HG03095 (cell line): Measurements from ENCODE around the gene KDM4C.

Experiments
- ATAC-seq: cut with Tn5 transposase; IDR thresholded peaks from one replicate; pipeline ENCODE4 v1.9.1; 2021; ENCODE audit warnings: moderate library complexity; ENCODE audit not compliant: unreplicated experiment

Gene KDM4C

DNA sequence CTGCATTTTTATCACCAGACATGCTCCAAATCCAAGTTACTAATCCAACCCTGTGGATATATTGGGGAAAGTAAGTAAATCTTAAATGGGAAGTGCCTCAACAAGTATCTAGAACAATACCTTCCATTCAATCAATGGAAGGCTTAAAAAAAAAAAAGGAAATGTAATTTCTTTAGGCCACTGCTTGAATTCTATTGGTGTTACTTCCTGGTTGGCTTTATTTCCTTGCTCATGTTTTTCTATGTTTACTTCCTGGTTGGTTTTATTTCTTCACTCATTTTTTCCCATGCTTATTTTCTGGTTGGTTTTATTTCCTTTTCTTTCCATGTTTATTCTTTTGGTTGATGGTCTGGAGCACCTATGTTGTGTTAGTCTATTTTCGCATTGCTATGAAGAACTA lies 363.9 kb downstream of the KDM4C start:
- no peak for ATAC-seq

DNA sequence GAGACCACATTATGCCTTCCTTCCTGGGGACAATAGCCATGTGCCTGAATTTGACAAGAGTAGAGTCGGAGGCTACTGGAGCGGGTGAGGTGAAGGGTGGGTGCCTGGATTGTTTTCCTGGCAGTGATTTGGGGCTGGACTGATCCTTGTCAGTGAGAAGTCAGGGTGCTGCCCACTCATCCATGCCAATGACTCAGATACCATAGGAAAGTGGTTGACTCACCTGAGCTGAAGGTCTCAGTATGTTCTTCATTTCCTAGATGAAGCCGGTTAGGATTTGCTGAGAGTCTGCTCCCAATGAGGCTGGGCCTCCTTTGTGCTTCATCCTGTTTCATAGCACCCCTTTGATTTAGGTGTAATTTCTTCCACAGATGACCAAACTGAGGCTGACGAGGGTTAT lies 366.0 kb downstream of the KDM4C start:
- ATAC-seq: no peak

DNA sequence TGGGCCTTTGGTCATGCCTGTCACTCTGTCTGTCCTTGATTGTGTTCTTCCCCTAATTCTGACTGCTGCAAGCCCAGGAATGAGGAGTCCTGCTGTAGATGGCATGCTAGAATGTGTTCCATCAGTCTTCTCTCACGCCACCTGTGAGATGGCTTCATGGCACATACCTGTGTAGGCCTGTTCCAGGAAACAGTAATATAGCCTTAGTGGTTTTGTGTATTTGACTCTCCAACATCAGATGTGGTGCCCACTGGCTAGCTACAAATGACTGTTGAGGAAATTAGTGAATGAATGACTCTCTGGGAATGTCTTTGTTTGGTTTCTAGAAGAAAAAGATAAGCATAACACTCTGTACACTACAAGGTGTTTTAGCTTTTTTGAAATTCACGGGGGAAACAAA lies 367.5 kb downstream of the KDM4C start:
- ATAC-seq: no peak

DNA sequence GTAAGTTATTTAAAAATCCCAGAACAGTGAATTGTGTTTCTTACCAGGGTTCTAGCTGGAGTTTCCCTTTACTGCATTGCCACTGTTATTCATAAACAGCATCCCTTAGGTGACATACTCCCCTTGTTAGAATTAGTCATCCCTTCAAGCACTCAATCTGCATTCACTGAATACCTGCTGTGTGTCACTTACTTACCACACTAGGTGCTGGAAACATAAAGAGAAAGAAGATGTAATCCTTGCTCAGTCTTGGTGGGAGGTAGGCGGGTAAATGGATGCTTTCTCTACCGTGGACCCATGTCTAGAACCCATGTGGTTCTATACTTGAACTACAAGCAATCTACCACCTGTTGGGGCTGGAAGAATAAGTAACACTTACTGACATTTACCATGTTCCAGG lies 371.6 kb downstream of the KDM4C start:
- no peak for ATAC-seq

DNA sequence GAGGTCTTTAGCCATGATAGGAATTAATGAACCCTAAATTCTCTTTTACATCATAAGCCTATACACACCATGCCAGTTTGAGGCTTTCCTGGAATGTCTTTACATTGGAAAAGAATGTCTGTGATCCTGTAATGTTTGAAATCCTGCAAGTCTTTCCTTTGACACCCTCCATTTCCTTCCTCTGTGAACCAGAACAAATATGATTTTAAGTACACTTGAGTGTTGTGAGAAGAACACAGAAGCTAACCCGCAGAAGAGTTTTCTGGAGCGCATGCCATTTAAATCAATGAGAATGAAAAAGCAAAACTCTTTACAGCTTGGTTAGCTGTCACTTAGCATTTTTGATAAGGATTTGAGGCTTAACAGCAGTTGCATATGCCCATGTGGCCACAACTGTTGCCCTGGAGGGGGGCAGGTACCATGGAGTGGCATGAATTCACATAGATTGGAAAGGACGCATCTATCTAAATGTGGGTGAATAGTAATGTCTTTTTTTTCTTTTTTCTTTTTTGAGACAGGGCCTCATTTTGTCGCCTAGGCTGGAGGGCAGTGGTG lies 372.6 kb downstream of the KDM4C start:
- no peak for ATAC-seq

DNA sequence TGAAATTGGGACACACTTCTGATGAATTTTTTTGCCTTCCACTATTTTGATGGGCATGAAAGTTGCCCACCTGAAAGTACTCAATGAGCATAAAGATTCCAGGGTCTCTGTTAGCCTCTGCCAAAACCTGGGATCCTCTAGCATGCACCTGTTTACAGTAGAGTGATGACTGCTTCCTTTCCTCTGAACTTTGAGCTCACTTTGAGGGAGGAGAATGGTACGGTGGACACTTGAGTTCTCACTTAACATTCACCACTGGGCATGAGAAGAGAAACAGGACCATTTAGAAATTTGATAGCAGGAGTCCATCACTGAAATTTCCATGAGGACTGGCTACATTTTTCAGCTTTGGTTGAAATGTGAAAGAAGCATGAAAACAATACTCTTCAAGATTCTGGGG lies 374.8 kb downstream of the KDM4C start:
- ATAC-seq: no peak

DNA sequence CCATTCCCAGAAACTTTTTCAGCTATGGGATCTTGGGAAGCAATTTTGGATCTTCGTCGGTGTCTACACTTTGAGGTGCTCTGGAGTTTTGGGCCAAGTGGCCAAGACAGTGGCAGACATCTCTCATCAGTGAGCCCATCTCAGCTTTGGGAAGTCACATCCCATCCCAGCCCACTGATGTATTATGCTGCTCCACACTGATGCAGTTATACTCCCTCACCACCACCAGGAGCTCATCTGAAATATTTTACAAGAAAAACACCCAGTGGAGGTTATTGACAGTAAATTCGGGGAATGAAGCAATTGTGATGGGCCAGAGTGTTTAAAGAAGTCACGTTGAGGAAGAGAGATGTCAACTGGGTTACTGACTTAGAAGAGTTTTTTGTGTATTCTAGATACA lies 378.0 kb downstream of the KDM4C start:
- no peak for ATAC-seq

DNA sequence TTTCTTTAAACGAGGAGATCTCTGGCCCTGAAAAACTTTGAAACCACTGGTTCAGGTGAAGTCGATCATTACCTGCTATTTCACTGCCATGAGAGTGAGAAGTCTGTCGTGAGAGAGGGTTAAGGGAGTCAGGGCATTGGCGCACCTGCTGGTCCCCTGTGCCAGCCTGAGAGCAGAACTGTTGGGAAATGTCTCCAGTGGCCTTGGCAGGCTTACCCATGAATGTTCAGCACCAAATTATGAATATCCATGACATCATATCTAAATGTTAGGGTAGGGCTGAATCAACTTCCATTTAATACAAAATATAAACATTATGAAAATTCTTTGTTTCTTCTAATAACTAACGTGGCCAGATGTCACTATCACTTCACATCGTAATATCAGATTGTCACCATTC lies 379.3 kb downstream of the KDM4C start:
- ATAC-seq: no peak

DNA sequence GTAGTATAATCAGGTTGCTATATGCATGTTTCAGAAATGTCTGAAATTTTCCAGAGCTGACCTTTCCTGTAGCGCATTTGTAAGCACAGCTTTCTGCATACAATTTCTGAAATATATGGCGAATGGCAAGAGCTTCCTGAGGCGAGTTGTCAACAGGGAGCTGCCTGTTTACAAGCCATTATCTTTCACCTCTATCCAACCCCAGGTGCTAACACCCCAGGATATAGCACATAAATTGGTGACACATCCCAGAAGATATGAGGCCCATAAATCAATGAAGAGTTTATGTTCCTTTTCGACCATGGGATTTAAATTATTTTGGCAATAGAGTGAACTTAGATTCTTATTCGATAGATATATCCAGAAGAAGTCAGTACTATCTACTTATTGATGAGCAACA lies 379.8 kb downstream of the KDM4C start:
- ATAC-seq: no peak

DNA sequence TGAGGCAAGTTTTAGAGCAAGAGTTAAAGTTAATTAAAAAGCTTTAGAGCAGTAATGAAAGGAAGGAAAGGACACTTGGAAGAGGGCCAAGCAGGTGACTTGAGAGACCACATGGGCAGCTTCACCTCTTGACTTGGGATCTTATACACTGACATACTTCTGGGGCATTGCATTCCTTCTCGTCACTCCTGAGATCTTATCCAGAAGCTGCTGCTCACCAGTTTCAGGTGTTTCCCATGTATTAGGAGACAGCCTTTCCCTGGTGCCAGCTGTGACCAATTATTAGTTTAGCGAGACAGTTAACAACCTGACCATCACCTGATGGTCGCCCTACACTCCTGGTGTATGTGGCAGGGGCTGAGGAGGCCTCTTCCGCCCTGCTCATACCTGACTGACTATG lies 382.1 kb downstream of the KDM4C start:
- ATAC-seq: no peak

DNA sequence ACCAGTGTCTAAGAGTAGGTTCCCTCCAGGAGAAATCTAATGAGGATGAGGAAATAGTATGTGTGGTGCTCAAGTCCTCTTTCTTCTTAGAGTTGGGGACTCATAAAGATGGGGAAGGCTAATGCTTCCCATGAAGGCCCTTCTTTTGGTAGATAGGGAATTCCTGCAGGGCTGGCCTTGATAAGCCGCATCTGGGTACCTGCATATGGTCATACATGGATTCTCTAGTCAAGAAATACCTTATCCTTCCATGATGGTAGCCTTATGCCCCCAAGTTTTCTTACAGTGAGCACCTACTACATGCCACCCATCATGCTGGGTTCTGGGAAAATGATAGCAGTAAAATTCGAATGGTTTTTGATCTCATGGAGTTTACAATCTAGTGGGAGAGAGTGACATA lies 382.6 kb downstream of the KDM4C start:
- ATAC-seq: no peak

DNA sequence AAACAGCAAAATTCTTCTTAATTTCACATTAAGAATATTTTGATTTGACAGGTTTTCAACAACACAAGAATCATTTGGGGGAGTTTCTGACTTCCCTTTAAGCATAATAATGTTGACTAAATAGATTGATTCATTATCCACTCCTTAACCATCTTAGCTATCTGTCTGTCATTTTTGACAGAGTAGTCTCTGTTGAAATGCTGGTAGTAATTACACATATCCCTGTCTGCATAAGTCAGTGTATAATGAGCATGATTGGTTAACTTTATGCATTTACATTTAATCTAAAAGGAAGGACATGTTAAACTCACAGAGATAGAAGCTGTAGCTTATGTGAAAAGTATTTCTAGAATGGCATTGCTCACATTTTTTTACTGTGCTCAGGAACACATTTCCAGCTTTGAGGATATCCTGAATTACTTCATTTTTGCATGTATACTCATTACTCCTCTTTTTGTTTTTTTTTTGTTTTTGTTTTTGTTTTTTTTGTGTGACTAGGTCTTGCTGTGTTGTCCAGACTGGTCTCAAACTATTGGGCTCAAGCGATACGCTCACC lies 385.9 kb downstream of the KDM4C start:
- ATAC-seq: no peak

DNA sequence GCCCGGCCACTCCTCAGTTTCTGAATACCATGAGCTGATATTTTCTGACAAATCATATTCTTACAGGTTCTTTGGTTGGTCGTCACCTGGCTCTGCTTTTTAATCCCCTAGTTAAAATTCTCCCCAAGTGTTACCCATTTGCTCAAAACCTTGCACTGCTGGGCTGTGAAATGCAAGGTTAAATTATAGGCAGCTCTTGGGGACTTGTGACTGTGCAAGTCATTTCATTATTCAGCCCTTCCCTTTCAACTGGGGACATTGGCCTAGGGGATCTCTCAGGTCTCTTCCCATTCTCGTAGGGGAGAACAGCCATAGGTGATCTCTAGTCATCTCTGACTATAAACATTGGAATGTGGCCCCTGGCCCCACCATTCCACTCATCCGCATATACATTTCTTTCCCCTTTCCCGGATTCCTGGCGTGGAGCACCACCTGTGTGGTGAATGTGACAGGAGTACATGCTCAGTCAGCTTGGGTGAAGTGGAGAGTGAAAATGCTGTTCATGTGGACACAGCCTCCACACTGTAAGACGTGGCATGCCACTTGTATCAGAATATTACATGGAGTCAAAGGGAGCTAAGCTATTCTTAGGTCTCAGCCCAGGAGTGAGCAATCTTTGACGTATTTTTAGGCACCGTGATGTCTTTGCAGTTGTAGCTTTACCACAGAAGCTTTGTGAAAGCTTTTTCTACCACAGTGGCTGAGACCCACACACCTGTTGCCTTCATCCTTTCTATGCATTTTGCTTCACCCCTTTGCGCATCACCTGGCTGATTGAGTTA lies 386.7 kb downstream of the KDM4C start:
- ATAC-seq: no peak

DNA sequence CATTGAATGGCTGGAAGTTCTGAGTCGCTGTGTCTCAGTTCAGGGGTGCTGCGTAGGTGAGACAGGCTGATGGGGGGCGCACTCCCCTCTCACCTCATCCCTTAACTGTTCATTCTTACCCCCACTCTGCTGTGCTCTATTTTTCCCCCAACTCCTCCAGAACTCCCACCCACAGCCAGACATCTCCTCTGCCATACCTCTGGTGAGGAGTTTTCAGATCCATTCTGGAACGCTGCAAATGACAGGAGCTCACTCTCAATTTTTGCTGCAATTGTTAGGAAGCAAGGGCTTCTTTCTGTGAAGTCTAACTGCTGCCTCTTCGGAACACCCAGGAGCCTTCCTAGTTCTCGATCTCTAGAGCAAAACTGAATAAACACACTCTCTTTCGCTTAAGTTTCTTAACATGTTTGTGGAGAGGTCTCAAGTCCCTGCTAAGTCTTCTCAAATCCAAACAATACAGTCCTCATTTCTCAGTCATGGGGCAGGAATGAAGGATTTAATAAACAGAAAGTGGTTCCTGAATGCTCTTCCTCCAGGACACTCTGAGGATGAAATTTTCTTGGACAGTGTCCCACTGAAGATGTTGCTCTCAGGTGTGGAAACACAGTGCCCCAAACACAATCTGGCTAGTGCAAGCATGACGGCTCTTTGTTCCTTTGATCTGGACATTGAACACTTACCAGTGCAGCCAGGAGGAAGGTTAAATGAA lies 387.7 kb downstream of the KDM4C start:
- no peak for ATAC-seq

DNA sequence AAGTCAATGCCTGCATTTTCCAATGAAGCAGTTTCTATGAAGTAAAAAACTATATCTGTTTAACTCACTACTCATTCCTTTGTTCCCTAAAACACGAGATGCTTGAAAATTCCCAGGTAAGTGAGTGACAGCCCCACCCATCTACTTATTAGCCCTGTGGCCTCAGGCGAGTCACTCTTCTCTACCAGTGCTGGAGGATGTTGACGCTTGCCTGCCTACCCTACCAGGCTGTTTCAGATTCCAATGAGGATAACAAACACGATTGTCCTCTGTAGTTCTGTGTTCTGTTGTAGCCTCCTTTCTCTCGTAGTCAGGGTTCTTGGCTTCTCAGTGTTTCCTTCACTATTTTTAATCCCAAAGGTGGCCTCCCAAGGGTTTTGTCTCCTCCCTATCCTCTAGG lies 388.8 kb downstream of the KDM4C start:
- ATAC-seq: no peak

DNA sequence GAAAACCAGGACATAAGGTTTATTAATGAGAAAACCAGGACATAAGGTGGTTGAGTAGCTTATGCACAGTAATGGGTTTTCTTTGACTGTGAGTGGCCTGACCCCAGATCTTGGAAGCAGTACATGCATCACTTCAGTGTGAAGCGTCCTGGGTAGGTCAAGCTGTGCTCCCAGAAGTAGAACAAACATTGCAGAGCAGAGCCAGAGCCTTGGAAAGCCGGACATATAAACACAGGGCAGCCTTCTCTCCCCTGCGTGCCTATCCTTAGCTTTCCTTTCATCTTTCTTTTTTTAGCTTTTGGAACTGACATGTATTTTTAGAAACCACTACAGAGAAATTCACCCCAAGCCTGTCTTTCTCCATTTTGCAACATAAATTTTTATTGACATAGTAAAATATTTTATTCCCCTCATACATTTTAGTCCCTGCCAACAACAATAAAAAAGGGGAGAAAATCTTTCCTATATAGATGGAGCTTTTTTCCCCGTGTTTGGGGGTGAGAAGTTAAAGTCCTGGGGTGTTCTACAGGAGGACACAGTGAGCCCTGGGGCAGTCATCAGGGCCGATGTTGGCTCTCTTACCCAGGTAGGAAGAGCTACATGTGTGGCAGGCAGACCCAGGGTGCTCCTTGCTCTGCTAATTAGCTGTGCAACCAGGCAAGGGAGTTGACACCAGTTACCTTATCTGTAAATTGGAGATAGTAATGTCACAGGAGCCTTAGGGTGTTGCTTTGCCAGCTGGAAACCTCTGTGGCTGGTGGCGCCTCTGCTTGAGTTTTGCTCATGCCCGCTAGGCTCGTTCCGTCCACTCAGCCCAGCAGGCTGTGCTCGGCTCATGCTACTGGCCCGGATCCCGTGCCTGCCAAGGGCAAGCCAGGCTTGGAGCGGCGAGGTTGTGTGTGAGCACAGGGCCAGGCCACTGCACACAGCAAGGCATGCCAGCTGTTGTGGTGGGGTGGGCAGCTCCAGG lies 389.6 kb downstream of the KDM4C start:
- no peak for ATAC-seq

DNA sequence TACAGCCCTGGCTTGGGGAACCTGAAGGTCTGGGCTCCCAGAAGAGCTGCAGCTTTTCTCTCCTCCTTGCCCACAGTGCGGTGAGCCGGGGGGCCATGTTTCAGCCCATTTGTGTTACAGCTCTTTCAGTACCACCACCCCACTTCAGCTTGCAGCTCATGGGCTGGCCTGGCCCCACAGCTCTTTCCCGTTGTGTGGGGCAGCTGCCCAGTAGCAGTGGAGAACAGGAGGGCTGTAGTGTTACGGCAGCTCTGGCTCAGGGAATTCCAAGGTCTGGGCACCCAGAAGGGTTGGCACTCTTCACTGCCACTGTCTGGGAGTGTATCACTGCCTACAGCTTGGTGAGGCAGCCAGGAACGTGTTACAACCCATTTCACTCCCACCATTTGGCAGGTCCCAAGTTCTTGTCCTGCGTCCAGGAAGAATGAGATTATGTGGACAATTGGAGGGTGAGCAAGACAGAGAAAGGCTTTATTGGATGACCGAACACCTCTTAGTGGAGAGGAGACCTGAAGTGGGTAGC lies 390.5 kb downstream of the KDM4C start:
- ATAC-seq: no peak

DNA sequence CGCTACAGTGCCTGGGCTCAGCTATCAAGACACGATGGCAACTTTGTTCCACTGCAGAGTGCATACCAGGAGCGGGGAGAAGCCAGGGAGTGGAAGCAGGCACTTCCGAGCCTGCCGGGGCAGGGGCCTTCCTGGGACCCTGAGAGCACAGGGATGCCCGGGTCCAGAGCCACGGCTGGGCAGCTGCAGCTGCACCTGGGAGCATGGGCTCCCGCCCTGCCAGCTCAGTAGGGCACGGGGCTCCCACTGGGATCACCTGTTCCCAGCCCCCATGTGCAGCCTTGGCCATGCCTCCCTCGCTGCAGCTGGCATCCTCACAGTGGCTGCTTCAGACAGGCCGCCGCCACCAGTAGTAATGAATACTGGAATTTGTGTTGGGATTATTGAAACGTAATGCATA lies 391.5 kb downstream of the KDM4C start:
- no peak for ATAC-seq

DNA sequence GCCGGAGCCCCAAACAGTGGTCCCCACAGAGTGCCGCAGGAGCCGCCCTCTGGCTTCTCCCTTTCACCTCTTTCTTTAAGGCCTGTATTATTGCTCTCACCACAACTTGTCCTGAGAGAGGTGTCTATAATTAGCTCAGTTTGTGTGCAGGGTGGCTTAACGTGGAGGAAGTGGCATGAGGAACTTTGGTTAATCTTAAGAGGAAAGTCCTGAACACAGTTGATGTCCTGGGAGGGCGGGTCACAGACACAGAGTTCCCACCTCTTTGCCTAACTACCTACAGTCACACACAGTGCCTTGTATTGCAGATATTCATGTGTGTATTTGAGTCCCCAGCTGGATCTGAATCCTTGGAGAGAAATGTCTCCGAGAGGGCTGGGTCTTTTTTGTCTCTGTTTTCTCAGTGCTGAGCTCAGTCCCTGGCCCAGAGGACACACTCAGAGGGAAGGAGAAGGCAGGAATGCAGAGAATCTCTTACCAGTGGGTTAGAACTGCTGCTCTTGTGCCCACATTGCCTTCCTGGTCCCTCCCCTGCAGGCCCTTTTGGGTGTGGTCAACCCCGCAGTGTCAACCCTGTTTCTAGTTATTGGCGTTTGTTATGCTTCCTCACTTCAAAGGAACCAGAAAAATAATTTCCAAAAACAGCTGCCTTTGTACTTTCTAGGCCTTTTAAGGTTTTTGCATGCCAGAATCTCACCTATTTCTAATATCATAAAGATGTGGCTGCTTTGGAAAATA lies 392.5 kb downstream of the KDM4C start:
- ATAC-seq: no peak

DNA sequence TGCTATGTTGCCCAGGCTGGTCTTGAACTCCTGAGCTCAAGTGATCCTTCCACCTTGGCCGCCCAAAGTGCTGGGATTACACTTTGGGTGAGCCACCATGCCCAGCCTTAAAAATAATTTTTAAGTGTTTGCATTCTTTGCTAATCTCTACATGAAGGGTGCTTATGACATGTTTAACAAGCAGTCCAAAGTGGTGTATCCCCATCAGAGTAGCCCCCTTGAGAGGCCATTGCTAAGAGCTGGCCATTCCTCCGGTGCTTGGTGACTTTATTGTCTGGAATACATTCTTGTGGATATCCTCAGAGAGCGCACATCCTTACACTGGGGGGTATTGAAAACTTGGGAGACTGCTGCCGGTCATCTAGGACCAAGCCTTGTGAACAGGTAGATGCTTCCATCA lies 395.4 kb downstream of the KDM4C start:
- ATAC-seq: no peak
